AG08396 (cell line): ENCODE results near the gene BTBD18.
"Not testable (repeated sequence)": the region's sequence is repeated elsewhere in the genome, so short reads cannot be mapped to it uniquely, and the experiment has no call there.

Experiments
- DNase-seq: peaks from one replicate; pipeline ENCODE4 v3.0.0; 2012; ENCODE audit warnings: low spot score, mixed read lengths

BTBD18 gene

GRCh38 chr11:57729479-57729878 is 22.1 kb downstream of the BTBD18 start:
- DNase-seq = no peak

GRCh38 chr11:57728829-57729228 is 22.8 kb downstream of the BTBD18 start:
- no peak for DNase-seq

- no peak for DNase-seq
These were observed 24.4 kb downstream of the BTBD18 start for GRCh38 chr11:57727185-57727584.

- DNase-seq = not testable (repeated sequence)
These were observed 34.9 kb downstream of the BTBD18 start for GRCh38 chr11:57716726-57717125.

GRCh38 chr11:57713835-57714234 is 37.8 kb downstream of the BTBD18 start:
- DNase-seq = no peak

GRCh38 chr11:57712256-57713150 is 39.1 kb downstream of the BTBD18 start, which contains the start of gene TMX2:
TSS of gene TMX2 (plus strand) at chr11:57712593. CDS start at chr11:57712619, 26 bp downstream.
- DNase-seq = peak; percentile 94

- peak; percentile 73 for DNase-seq
These were observed 40.0 kb downstream of the BTBD18 start, which contains the start of gene MED19 for GRCh38 chr11:57711414-57712255. TSS of gene MED19 (minus strand) at chr11:57712215. CDS start at chr11:57712179, 36 bp downstream.

GRCh38 chr11:57709802-57710367 is 41.7 kb downstream of the BTBD18 start:
- no peak for DNase-seq

- DNase-seq = not testable (repeated sequence)
These were observed 46.2 kb downstream of the BTBD18 start for GRCh38 chr11:57705432-57705831.

- DNase-seq = no peak
These were observed 46.7 kb downstream of the BTBD18 start for GRCh38 chr11:57704932-57705331.

- DNase-seq = no peak
These were observed 48.3 kb downstream of the BTBD18 start for GRCh38 chr11:57703341-57703740.

- no peak for DNase-seq
These were observed 51.2 kb downstream of the BTBD18 start for GRCh38 chr11:57700425-57700824.

GRCh38 chr11:57699813-57700212 is 51.8 kb downstream of the BTBD18 start:
- no peak for DNase-seq

- DNase-seq = no peak
These were observed 52.7 kb downstream of the BTBD18 start for GRCh38 chr11:57698843-57699365.
